Hematopoietic multipotent progenitor cell treated with erythropoietin and hydrocortisone succinate and interleukin-3 and kit ligand, for 4 days (in vitro differentiated cells): ENCODE results near the gene CNDP1.

Experiments used
- DNase-seq: peaks from one replicate; pipeline ENCODE4 v3.0.0-alpha.2; 2015

The CNDP1 gene

DNA sequence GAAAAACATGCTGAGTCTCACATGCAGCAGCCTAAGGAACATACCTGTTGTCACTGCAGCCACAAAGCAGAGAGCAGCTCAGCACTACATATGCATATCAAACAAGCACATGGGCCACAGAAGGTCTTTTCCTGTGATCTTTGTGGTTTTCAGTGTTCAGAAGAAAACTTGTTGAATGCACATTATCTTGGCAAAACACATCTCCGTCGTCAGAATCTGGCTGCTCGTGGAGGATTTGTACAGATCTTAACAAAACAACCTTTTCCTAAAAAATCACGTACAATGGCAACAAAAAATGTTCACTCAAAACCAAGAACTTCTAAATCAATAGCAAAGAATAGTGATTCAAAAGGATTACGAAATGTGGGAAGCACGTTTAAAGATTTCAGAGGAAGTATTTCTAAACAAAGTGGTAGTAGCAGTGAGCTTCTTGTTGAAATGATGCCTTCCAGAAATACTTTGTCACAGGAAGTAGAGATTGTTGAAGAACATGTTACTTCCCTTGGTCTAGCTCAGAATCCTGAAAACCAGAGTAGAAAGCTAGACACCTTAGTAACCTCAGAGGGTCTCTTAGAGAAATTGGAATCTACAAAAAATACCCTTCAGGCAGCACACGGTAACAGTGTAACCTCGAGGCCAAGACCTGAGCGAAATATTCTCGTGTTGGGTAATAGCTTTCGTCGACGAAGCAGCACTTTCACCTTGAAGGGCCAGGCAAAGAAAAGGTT, 97.5 kb downstream of the CNDP1 start:
- peak; percentile 76 for DNase-seq

DNA sequence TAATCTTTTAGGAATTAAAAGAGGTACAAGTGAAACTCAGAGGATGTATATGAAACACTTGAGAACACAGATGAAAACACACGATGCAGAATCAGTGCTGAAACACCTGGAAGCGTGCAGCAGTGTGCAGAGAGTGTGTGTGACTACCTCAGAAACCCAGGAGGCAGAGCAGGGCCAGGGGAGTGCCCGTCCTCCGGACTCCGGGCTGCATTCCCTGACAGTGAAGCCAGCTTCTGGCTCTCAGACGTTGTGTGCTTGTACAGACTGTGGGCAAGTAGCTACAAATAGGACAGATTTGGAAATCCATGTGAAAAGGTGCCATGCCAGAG, 98.0 kb downstream of the CNDP1 start:
- no peak for DNase-seq

DNA sequence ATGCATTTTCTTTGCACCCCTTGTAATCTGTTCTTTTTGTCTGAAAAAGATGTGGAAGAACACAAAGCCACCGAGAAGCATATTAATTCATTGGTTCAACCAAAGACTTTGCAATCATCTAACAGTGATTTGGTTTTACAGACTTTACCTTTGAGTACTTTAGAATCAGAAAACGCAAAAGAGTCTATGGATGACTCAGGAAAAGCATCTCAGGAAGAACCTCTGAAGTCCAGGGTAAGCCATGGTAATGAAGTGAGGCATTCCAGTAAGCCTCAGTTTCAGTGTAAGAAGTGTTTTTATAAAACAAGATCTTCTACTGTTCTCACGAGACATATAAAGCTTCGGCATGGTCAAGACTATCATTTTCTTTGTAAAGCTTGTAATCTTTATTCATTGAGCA, 98.6 kb downstream of the CNDP1 start:
- DNase-seq, result no peak

DNA sequence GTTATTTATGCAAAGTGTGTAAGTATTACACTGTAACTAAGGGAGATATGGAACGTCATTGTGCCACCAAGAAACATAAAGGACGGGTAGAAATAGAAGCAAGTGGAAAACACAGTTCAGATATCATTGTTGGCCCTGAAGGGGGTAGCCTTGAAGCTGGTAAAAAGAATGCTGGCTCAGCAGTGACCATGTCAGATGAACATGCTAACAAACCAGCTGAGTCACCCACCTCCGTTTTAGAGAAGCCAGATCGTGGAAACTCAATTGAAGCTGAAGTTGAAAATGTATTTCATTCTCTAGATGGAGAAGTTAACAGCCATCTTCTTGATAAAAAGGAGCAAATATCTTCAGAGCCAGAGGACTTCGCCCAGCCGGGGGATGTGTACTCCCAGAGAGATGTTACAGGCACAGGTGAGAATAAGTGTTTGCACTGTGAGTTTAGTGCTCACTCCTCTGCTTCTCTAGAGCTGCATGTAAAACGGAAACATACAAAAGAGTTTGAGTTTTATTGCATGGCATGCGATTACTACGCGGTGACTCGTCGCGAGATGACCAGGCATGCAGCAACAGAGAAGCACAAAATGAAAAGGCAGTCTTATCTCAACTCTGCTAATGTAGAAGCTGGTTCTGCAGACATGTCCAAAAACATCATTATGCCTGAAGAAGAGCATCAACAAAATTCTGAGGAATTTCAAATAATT, 99.5 kb downstream of the CNDP1 start:
- DNase-seq, result peak; percentile 24

DNA sequence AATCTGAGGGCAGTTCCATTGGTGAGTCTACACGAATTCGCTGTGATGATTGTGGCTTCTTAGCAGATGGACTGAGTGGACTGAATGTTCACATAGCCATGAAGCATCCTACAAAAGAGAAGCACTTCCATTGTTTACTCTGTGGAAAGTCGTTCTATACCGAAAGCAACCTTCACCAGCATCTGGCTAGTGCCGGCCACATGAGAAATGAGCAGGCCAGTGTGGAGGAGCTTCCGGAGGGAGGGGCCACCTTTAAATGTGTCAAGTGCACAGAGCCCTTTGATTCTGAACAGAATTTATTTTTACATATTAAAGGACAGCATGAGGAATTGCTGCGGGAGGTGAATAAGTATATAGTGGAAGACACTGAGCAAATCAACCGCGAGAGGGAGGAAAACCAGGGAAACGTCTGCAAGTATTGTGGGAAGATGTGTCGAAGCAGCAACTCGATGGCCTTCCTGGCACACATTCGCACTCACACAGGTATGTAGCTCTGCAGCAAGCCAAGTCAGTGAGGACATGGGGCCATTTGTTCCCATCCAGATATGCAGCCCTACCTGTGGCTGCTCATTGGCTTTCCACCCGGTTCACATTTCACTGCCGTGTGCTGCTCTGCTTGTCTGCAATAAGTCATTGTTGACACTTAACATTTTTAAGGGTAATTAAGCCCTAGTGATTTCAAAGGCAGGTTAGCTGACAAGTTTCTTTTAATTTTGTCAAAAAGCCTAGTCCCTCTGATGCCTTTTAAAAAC, 101.1 kb downstream of the CNDP1 start:
- DNase-seq, result no peak
